NCI-H187 (cell line): ENCODE measurements around the gene KRT10.
"Not testable (repeated sequence)": the region's sequence is repeated elsewhere in the genome, so short reads cannot be mapped to it uniquely, and the experiment has no call there.

Source experiments
- DNase-seq, 2 experiments: peaks; one replicate each; lab custom pipeline; 2025; lab: John Stamatoyannopoulos, UW

KRT10 gene

GRCh38 chr17:40822132-40822812, at the start of gene KRT10:
Gene KRT10 (minus strand): TSS chr17:40822614. CDS start chr17:40822585, 29 bp downstream.
- DNase-seq: no peak

GRCh38 chr17:40871316-40871715, 48.9 kb upstream of the KRT10 start:
- no peak for DNase-seq

DNA sequence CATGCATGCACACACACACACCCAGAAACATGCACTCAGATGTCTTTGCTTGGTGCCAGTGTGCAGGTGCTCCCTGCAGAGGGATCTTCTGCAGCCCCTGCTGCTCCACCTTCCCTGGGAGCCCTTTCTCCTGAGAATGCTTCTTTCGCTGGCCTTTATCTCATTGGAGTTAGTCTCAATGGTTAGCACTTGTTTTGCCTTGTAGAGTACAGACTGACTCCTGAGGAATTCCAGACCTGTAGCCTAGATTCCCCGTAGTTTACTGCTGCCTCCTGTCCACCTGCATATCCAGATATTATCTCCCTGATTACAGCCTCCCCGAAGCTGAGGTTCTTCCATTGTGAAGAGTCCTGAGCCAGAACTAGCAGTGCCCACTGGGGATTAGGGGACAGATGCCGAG, 47.7 kb upstream of the KRT10 start:
- no peak for DNase-seq

DNA sequence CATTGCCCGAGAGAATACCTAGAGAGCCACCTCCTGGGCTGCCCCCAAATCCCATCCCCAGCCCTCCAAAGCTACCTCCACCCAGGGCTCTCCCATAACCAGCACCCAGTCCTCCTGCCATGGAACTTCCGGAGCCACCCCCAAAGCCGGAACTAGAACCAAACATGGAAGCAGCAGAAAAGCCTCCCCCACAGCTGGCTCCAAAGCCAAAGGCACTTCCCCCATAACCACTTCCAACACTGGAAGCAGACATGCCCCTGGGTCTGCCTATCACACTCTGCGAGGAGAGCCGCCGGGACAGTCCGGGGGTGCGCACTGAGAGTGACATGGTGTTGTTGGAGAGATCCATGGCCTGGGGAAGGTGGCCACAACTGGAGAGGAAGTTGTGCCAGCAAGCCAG, 44.4 kb upstream of the KRT10 start, which contains the start of gene KRT12:
TSS of gene KRT12 (minus strand) at position 386 of the 400 bp plus-strand sequence. CDS start at position 349, 37 bp downstream.
- DNase-seq: no peak

GRCh38 chr17:40864661-40865390, 42.4 kb upstream of the KRT10 start:
- no peak for DNase-seq

- DNase-seq: no peak
Observed at GRCh38 chr17:40862985-40863733, 40.7 kb upstream of the KRT10 start.

GRCh38 chr17:40859536-40859935, 37.1 kb upstream of the KRT10 start:
- no peak for DNase-seq

GRCh38 chr17:40858667-40859066, 36.3 kb upstream of the KRT10 start:
- DNase-seq: not testable (repeated sequence)

- DNase-seq: no peak
Observed at GRCh38 chr17:40857535-40857934, 35.1 kb upstream of the KRT10 start.

DNA sequence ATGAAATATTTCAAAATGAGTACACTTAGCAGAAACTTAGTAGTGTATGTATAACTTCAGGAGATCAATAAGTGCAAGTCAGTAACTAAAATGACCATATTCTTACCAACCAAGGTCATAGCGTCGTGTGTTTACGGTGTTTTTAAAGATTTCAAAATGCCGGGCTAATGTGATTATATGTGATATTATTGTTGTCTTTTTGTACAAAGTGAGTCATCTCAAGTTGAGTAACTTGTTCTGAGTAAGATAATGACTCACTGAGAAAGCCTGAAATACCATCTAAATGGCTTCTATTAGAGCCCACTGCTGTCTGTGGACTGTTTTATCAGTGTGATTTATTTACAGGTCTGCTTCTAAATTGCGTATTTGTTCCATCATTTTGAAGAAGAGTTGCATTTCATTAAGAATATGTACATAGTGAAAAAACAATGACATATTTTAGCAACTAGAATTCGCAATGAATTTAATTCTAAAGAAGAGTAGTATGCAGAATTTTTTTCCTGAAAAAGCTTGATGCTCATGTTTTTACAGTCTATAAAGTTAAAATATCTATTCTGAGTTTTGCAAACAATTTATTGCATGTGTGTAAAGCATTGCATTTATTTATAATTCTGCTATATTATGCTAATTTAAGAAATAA, 31.9 kb upstream of the KRT10 start:
- DNase-seq: no peak

DNA sequence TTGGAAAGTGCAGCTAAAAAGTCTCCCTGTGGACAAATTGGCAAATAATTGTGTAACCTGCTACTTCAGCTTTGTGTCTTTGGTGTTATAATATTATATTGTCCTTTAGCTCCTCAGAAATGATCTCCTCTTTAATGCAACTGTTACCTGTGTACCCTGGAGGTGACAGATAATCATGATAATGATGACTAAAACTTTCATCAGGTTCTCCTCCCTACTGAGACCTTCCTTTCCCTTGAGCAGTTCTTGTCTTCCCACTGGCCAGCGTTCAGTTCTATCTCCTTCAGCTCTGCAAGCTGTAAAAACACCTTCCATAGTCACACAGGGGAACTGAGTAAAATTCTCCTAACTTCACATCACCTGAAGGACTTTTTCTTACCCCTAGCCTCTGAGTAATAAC, 29.9 kb upstream of the KRT10 start:
- DNase-seq: no peak

DNA sequence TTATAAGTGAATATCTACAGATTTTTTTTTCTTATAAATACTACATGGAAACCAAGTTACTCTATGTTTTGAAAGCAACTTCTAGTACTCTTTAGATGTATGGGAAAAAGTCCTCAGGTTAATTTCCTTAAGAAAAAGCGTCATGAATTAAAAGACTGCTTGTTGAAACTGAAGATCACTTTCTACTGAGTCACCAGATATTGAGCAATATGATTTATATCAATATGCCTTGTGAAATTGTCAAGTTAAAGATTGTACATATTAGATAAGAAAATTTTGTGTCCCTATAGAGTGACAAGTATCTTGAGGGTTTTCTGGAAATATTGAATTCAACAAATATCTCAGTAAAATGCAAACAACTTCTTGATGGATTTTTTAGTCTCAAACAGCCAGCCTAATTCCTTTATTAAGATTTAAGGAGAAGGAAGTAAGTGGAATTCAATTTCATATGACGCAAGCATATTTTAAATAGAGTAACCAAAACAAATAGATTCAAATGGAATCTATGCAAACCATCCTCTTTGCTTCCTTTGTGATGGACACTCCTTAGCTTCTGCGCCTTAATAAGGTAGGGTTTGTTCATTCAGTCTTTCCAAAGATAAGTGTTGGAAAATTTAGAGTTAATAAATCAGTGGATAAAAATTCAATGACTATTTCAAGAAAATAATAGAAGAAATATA, 28.0 kb upstream of the KRT10 start:
- DNase-seq: no peak

GRCh38 chr17:40849723-40850122, 27.3 kb upstream of the KRT10 start:
- no peak for DNase-seq

DNA sequence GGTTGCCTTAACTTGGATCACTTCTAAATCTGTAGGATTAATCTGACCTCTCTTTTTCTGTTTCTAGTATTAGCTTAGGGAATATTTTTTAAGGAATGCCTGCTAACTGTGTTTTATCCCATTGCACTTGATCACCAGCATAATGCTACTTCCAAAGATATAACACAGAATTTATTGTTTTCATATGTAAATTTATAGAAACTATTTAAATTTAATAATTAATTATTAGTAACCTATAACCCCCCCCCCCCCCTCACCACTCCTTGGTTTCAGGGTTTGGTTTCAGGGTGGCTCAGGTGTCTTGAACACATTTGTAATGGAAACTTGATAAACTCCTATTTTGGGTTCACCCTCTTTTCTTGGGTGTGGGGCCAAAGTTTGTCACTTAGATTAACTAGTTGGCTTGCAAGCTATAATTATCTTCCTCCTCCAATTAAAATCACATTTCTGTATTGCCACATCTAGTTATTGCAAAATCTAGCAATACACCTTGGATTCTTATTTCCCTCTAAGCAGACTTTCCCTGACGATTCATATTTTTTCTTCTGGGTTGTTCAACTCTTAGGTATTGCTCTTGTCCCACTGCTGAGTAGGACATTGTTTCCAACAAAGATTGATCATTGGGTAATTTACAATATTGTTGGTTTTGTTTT, 26.3 kb upstream of the KRT10 start:
- no peak for DNase-seq

DNA sequence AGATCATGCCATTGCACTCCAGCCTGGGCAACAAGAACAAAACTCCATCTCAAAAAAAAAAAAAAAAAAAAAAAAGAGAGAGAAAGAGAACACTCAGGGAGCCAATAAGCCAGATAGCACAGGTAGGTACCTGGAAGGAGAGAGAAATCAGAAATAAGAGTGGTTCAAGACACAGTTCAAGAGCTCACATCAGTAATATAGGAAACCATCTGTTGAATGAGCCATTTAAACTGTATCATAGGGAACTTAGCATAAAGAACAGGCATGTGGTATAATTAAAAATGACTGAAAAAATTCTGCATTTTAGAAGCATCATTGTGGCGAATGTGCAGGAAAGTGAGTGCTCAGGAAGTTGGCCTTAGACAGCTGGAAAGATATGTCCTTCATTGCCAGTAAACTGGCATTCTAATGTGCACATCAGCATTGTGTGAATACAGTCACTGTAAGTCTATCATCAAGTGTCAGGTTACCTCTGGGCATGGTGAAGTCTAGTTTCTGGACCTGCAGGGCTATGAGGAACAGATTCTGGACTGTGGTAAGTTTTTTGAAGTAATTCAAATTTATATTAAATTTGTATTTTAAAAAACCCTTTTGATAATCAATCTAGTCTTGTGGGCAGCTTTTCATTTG, 24.2 kb upstream of the KRT10 start:
- DNase-seq: no peak

DNA sequence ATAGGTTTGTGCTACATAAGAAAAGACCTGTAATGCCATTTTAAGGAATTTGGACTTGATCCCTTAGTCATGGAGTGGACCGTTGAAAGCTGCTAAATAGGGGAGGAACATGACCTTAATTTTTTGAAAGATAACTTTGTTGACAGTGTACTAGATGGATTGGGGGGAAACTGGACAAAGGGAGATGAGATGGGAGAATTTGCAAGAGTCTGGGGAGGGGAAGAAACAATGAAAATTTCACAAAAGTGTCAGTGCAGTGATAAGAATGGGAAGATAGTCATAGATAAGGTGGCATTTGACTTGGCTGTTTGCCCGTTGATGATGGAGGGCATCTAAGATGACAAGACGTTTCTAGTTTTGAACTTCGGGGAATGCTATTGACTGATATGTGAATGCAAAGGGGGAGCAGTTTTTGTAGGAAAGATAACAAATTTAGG, 22.3 kb upstream of the KRT10 start:
- DNase-seq: no peak

- DNase-seq: no peak
Observed at GRCh38 chr17:40843242-40843641, 20.8 kb upstream of the KRT10 start.

GRCh38 chr17:40841246-40841645, 18.8 kb upstream of the KRT10 start:
- DNase-seq: no peak

- DNase-seq: no peak
Observed at GRCh38 chr17:40839194-40839593, 16.8 kb upstream of the KRT10 start.

DNA sequence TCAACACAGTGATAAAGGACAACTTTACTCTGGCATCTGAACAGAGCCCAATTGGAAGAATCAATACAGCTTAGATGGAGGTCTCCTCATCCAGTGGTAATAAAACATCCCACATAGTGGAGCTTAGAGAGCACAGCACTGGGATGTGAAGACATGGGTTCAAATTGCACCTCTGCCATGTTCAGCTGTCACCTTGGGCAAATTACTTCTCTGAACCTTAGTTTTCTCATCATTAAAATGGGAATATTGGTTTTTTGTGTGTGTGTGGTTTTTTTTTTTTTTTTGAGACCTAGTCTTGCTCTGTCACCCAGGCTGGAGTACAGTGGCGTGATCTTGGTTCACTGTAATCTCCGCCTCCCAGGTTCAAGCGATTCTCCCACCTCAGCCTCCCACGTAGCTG, 13.6 kb upstream of the KRT10 start:
- no peak for DNase-seq

DNA sequence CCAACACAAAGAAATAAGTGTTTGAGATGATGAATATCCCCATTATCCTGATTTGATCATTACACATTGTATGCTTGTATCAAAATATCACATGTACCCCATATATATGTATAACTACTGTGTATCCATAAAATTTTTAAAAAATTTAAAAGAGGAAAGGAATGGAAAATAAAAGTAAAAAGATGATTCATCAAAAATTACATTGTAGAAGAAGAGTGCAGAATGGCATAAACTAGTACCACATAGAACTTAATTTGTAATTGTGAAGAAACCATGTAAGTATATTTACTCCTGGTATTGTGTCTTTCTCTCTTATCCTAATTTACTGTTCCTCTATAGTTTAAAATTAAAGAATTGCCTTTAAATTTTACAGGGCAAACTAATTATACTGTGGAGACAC, 11.5 kb upstream of the KRT10 start:
- no peak for DNase-seq
